Spleen (tissue), 11 donors: ENCODE results near the gene BEND7. TPM values are rescaled to one million over a fixed set of nuclear protein-coding genes. Genes with fewer than 3 reads are reported as not detected.

Experiments used
- DNase-seq: peaks from one replicate; pipeline ENCODE4 v3.0.0-alpha.2; 2020
- H3K27ac ChIP-seq, 8 donors: fragments of 200-600 bp; sonication (generic) in 7 of 8; 1 replicate in 4 of 8; 2 replicates in 4 of 8; pipeline versions ENCODE4 v1.5.0 to v1.8.0; 2016 to 2021; ENCODE audit warnings: inconsistent platforms in 4 of 8, mild to moderate bottlenecking in 4 of 8, moderate library complexity in 1 of 8
- H3K27me3 ChIP-seq, 7 donors: fragments of 200-600 bp; sonication (generic) in 6 of 7; replicated peaks in 1 of 7; 1 replicate in 4 of 7; 2 replicates in 3 of 7; pipeline versions ENCODE4 v1.5.0 to v1.8.0; 2016 to 2021; ENCODE audit warnings: inconsistent platforms in 3 of 7, mild to moderate bottlenecking in 1 of 7
- H3K36me3 ChIP-seq, 6 donors: fragments of 200-600 bp; sonication (generic) in 5 of 6; 1 replicate in 4 of 6; 2 replicates in 2 of 6; pipeline versions ENCODE4 v1.5.0 to v1.8.0; 2016 to 2021; ENCODE audit warnings: inconsistent platforms in 2 of 6
- H3K4me1 ChIP-seq, 6 donors: fragments of 200-600 bp; sonication (generic) in 5 of 6; 1 replicate in 3 of 6; 2 replicates in 3 of 6; pipeline versions ENCODE4 v1.5.0 to v1.8.0; 2016 to 2021; ENCODE audit warnings: inconsistent platforms in 3 of 6
- H3K4me3 ChIP-seq, 8 donors: fragments of 200-600 bp; sonication (generic) in 7 of 8; 1 replicate in 4 of 8; 2 replicates in 4 of 8; pipeline versions ENCODE4 v1.5.0 to v1.8.0; 2016 to 2021; ENCODE audit warnings: inconsistent platforms in 4 of 8, mild to moderate bottlenecking in 4 of 8, moderate library complexity in 2 of 8
- H3K9me3 ChIP-seq, 8 donors: fragments of 200-600 bp; sonication (generic) in 7 of 8; 1 replicate in 4 of 8; 2 replicates in 4 of 8; pipeline versions ENCODE4 v1.5.0 to v1.8.0; 2016 to 2021; ENCODE audit warnings: inconsistent platforms in 4 of 8
- POLR2A ChIP-seq, 3 donors: fragments of 450-650 bp; IDR thresholded peaks; one replicate each; pipeline ENCODE4 v1.5.1; 2017; ENCODE audit warnings: antibody characterized with exemption in 3 of 3, mild to moderate bottlenecking in 1 of 3
- POLR2AphosphoS5 ChIP-seq, 3 donors: sonication (generic); formaldehyde crosslinking; IDR thresholded peaks; one replicate each; pipeline ENCODE4 v1.5.1; 2017; ENCODE audit warnings: antibody characterized with exemption in 3 of 3
- WGBS, 5 donors: extraction: QIAGEN DNeasy Blood & Tissue Kit in 3 of 5; methylation state at CpG; one replicate each; pipeline versions ENCODE4 v1.1.5 to v1.1.7; 2013 to 2018; 5-methylcytosine and 5-hydroxymethylcytosine counted together
- intact Hi-C: fragments of 100-400 bp; cut with DNase I; formaldehyde crosslinking; loops from one replicate; pipeline ENCODE4 v1.15.0; 2023; ENCODE audit warnings: low total_unique reads
- polyA plus RNA-seq, 3 donors: library from polyadenylated mRNA; stranded (reverse); fragments of 200-250 nt; gene quantifications; one replicate each; pipeline ENCODE4 v1.2.1, GENCODE V29; 2013
- total RNA-seq, 7 donors: library from RNA; depleted of rRNA in 3 of 7; stranded (reverse); fragments of >200 nt in 3 of 7; fragmentation: NEBNext Ultra II Directional in 4 of 7; extraction: Animal tissue kit (Norgen Biotek cat#: 25700) in 4 of 7; gene quantifications; one replicate each; pipeline versions ENCODE4 v1.1.0 to v1.2.1, GENCODE V29; 2016 to 2021
- TF ChIP-seq, protein P1 (sequence below), 11 experiments: fragments of 200-600 bp in 7 of 11; fragments of 450-650 bp in 4 of 11; sonication (generic) in 4 of 11; IDR thresholded peaks in 8 of 11; conservative IDR thresholded peaks in 3 of 11; 1 replicate in 7 of 11; 2 replicates in 4 of 11; pipeline versions ENCODE4 v1.4.0 to v1.8.0; 2016 to 2021; ENCODE audit warnings: antibody characterized with exemption in 11 of 11, inconsistent platforms in 4 of 11, mild to moderate bottlenecking in 1 of 11
- donor health status: healthy with polysubstance abuse.
- donor health status: DM: no; HTN: no; CAD: no; lungs with moderate emphysema.
- donor health status: DM: no; HTN: no; CAD: no.
- donor health status: Bipolar disorder and iron deficiency.
- donor health status: healthy.
- donor health status: DM: no; HTN: no; CAD: no.
- donor health status: DM: yes; HTN: yes; CAD: no.

Gene BEND7
- total and polyA plus RNA-seq, 10 donors = 0.93 to 20.2 (median 10.6) TPM

DNA sequence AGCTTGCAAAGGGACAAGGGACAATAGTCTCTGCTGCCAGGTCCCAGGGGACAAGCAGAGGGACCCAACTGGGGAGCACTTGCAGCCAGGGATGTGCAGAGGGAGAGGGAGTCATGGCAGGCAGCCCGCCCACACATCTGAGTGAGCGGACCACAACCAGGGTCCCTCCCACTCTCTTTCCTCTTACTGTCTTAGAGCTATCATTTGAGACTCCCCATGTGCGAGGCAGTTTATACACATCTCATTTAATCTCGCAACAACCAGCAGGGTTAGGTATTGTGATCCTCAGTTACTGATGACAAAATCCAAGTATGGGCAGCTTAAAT, 70.2 kb downstream of the BEND7 start:
- TF ChIP-seq, protein P1, sequence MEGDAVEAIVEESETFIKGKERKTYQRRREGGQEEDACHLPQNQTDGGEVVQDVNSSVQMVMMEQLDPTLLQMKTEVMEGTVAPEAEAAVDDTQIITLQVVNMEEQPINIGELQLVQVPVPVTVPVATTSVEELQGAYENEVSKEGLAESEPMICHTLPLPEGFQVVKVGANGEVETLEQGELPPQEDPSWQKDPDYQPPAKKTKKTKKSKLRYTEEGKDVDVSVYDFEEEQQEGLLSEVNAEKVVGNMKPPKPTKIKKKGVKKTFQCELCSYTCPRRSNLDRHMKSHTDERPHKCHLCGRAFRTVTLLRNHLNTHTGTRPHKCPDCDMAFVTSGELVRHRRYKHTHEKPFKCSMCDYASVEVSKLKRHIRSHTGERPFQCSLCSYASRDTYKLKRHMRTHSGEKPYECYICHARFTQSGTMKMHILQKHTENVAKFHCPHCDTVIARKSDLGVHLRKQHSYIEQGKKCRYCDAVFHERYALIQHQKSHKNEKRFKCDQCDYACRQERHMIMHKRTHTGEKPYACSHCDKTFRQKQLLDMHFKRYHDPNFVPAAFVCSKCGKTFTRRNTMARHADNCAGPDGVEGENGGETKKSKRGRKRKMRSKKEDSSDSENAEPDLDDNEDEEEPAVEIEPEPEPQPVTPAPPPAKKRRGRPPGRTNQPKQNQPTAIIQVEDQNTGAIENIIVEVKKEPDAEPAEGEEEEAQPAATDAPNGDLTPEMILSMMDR (IDR thresholded peaks at IDR 0.05 in 8 of 11, conservative IDR thresholded peaks at IDR 0.05 in 3 of 11) = no peak
- TF ChIP-seq POLR2AphosphoS5 (IDR thresholded peaks at IDR 0.05) = no peak
- TF ChIP-seq POLR2A (IDR thresholded peaks at IDR 0.05) = no peak
- no peaks in the 10 kb centered on the region for H3K36me3 ChIP-seq
- no peak for DNase-seq
- H3K27me3 ChIP-seq = no peaks in the 10 kb centered on the region
- H3K4me3 ChIP-seq = no peak overlapping the region
- peaks cover 0 to 6% (median 0%) of the 10 kb centered on the region in 6 donors for H3K4me1 ChIP-seq
- no peak overlapping the region for H3K27ac ChIP-seq
- peaks cover 0 to 11% (median 3%) of the 10 kb centered on the region in 8 donors for H3K9me3 ChIP-seq
- intact Hi-C loops = no loop called here
- 80 to 94% (median 86%) methylated on average over 4 of the region's 4 CpGs for WGBS, 5 donors

GRCh38 chr10:13457958-13458686, 70.7 kb downstream of the BEND7 start:
- H3K27me3 ChIP-seq = no peaks in the 10 kb centered on the region
- no peaks in the 10 kb centered on the region for H3K36me3 ChIP-seq
- DNase-seq = no peak
- WGBS, 5 donors = 86 to 94% (median 91%) methylated on average over 13 of the region's 13 CpGs
- H3K9me3 ChIP-seq = peaks cover 0 to 11% (median 3%) of the 10 kb centered on the region in 8 donors
- peaks cover 0 to 7% (median 0%) of the 10 kb centered on the region in 6 donors for H3K4me1 ChIP-seq
- intact Hi-C loops = no loop called here
- H3K27ac ChIP-seq = no peak overlapping the region
- no peak overlapping the region for H3K4me3 ChIP-seq
- TF ChIP-seq POLR2A (IDR thresholded peaks at IDR 0.05) (no peak), POLR2AphosphoS5 (IDR thresholded peaks at IDR 0.05) (no peak)
- TF ChIP-seq, protein P1 (IDR thresholded peaks at IDR 0.05 in 8 of 11, conservative IDR thresholded peaks at IDR 0.05 in 3 of 11) = no peak

DNA sequence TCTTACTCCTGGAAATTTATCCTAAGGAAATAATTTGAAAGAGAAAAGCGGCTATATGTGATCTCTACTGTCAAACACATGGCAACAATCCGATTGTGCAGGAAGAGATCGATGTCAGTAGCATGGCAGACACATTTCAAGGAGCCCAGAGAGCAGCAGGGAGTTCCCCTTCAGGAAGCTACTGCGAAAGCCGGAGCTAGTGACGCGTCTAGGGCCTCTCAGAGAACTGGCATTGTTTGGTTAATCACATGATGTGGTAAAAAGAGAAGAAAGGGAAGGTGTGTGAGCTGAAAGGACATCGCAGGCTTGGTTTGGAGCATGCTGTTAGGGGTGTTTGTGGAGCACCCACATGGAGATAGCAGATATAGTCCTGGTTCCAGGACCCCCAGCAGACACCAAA, 74.9 kb downstream of the BEND7 start:
- Histone ChIP-seq H3K4me1 (peaks cover 0 to 7% (median 0%) of the 10 kb centered on the region in 6 donors), H3K9me3 (no peaks in the 10 kb centered on the region), H3K4me3 (no peak overlapping the region), H3K36me3 (no peaks in the 10 kb centered on the region), H3K27ac (no peak overlapping the region), H3K27me3 (no peaks in the 10 kb centered on the region)
- TF ChIP-seq, protein P1 (IDR thresholded peaks at IDR 0.05 in 8 of 11, conservative IDR thresholded peaks at IDR 0.05 in 3 of 11) = no peak
- TF ChIP-seq POLR2A (IDR thresholded peaks at IDR 0.05) = no peak
- no peak for TF ChIP-seq POLR2AphosphoS5 (IDR thresholded peaks at IDR 0.05)
- no peak for DNase-seq
- intact Hi-C loops = no loop called here
- 28 to 44% (median 30%) methylated on average over 8 of the region's 8 CpGs for WGBS, 5 donors

GRCh38 chr10:13450069-13450468, 78.7 kb downstream of the BEND7 start:
- H3K27ac ChIP-seq = no peak overlapping the region
- DNase-seq = no peak
- WGBS, 5 donors = 76 to 94% (median 78%) methylated on average over 4 of the region's 4 CpGs
- TF ChIP-seq, protein P1 (IDR thresholded peaks at IDR 0.05 in 8 of 11, conservative IDR thresholded peaks at IDR 0.05 in 3 of 11) = no peak
- TF ChIP-seq POLR2AphosphoS5 (IDR thresholded peaks at IDR 0.05) = no peak
- no peak for TF ChIP-seq POLR2A (IDR thresholded peaks at IDR 0.05)
- H3K9me3 ChIP-seq = no peaks in the 10 kb centered on the region
- H3K36me3 ChIP-seq = peaks cover 0 to 20% (median 2%) of the 10 kb centered on the region in 6 donors
- intact Hi-C loops = no loop called here
- H3K4me3 ChIP-seq = no peak overlapping the region
- peaks cover 0 to 7% (median 0%) of the 10 kb centered on the region in 6 donors for H3K4me1 ChIP-seq
- no peaks in the 10 kb centered on the region for H3K27me3 ChIP-seq
